Type B pancreatic cell (in vitro differentiated cells): ENCODE data around the gene VEGFC. TPM values are rescaled to one million over a fixed set of nuclear protein-coding genes. Genes with fewer than 3 reads are reported as not detected.

Source experiments
- DNase-seq: peaks from one replicate; pipeline ENCODE4 v3.0.0; 2021; ENCODE audit warnings: mixed read lengths; ENCODE audit not compliant: unreplicated experiment; ENCODE audit errors: extremely low spot score
- H3K27ac Mint-ChIP-seq: 2 replicates; pipeline ENCODE4 v1.8.0; 2021; ENCODE audit warnings: mild to moderate bottlenecking, mixed read lengths
- H3K27me3 Mint-ChIP-seq: 2 replicates; pipeline ENCODE4 v1.8.0; 2021; ENCODE audit warnings: mixed read lengths
- H3K36me3 Mint-ChIP-seq: 2 replicates; pipeline ENCODE4 v1.8.0; 2021; ENCODE audit warnings: mixed read lengths
- H3K4me1 Mint-ChIP-seq: one replicate; pipeline ENCODE4 v1.8.0; 2021; ENCODE audit warnings: mixed read lengths; ENCODE audit not compliant: unreplicated experiment
- H3K4me3 Mint-ChIP-seq: 2 replicates; pipeline ENCODE4 v1.8.0; 2021; ENCODE audit warnings: mild to moderate bottlenecking, mixed read lengths
- H3K9me3 Mint-ChIP-seq: 2 replicates; pipeline ENCODE4 v1.8.0; 2021; ENCODE audit warnings: mixed read lengths
- CTCF ChIP-seq: fragments of 200-600 bp; sonication (generic); conservative IDR thresholded peaks from 2 replicates; pipeline ENCODE4 v1.5.0; 2021; ENCODE audit warnings: antibody characterized with exemption, mild to moderate bottlenecking
- total RNA-seq: library from RNA; stranded (reverse); gene quantifications from 2 replicates; pipeline ENCODE4 v1.2.1, GENCODE V29; 2021; ENCODE audit warnings: low replicate concordance

Gene VEGFC
- total RNA-seq, 1 donor from 2014 or later, result 3.2 TPM

GRCh38 chr4:176824645-176825366 lies 32.1 kb upstream of the VEGFC start:
- Mint-ChIP-seq H3K36me3 (no peaks in the 10 kb centered on the region), H3K4me3 (no peak overlapping the region), H3K4me1 (no peaks in the 10 kb centered on the region), H3K27me3 (no peaks in the 10 kb centered on the region), H3K9me3 (no peaks in the 10 kb centered on the region), H3K27ac (no peak overlapping the region)
- TF ChIP-seq CTCF, result no peak
- no peak for DNase-seq

- H3K27ac Mint-ChIP-seq, result no peak overlapping the region
- TF ChIP-seq CTCF, result no peak
- H3K27me3 Mint-ChIP-seq, result no peaks in the 10 kb centered on the region
- DNase-seq, result no peak
- no peak overlapping the region for H3K4me3 Mint-ChIP-seq
- H3K9me3 Mint-ChIP-seq, result no peaks in the 10 kb centered on the region
- no peaks in the 10 kb centered on the region for H3K4me1 Mint-ChIP-seq
- H3K36me3 Mint-ChIP-seq, result no peaks in the 10 kb centered on the region
These were observed 25.8 kb upstream of the VEGFC start for GRCh38 chr4:176818531-176818930.

GRCh38 chr4:176817204-176817603 lies 24.5 kb upstream of the VEGFC start:
- H3K36me3 Mint-ChIP-seq, result no peaks in the 10 kb centered on the region
- H3K9me3 Mint-ChIP-seq, result no peaks in the 10 kb centered on the region
- no peak for TF ChIP-seq CTCF
- no peak overlapping the region for H3K27ac Mint-ChIP-seq
- H3K4me3 Mint-ChIP-seq, result no peak overlapping the region
- no peak for DNase-seq
- no peaks in the 10 kb centered on the region for H3K27me3 Mint-ChIP-seq
- no peaks in the 10 kb centered on the region for H3K4me1 Mint-ChIP-seq

- H3K4me1 Mint-ChIP-seq, result no peaks in the 10 kb centered on the region
- no peaks in the 10 kb centered on the region for H3K36me3 Mint-ChIP-seq
- no peak for TF ChIP-seq CTCF
These were observed 22.0 kb upstream of the VEGFC start for GRCh38 chr4:176814770-176815169.

GRCh38 chr4:176810481-176811249 lies 17.9 kb upstream of the VEGFC start:
- no peak for DNase-seq

More at GRCh38 chr4:176814770-176815169, 22.0 kb upstream of the VEGFC start:
- no peak for DNase-seq
- no peak overlapping the region for H3K4me3 Mint-ChIP-seq
- H3K9me3 Mint-ChIP-seq, result no peaks in the 10 kb centered on the region
- H3K27ac Mint-ChIP-seq, result no peak overlapping the region
- H3K27me3 Mint-ChIP-seq, result no peaks in the 10 kb centered on the region

More at GRCh38 chr4:176810481-176811249, 17.9 kb upstream of the VEGFC start:
- Mint-ChIP-seq H3K4me3 (no peak overlapping the region), H3K27me3 (no peaks in the 10 kb centered on the region), H3K4me1 (no peaks in the 10 kb centered on the region), H3K27ac (no peak overlapping the region), H3K36me3 (no peaks in the 10 kb centered on the region), H3K9me3 (no peaks in the 10 kb centered on the region)
- TF ChIP-seq CTCF, result no peak
